ENCODE results near the gene GRM8. TPM values are rescaled to one million over a fixed set of nuclear protein-coding genes. Genes with fewer than 3 reads are reported as not detected.

The GRM8 gene
- total RNA-seq, 1 experiment from 2014 or later, result 1.8 TPM

DNA sequence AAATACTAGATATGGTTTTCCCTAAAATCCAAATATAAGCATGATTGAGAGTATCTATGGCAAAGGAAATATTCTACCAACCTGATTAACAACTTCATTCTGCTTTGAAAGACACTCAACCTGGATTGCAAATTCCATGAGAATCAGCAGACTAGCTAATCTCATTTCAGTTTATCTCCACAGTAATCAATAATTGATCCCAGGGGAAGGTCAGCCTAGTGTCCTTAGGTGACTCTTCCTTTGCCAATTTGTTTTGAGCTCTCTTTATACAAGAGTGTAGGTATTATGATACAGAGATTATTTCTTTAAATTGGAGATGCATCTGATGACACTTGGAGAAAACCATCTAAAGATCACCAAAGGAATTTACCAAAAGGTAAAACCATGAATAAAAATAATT lies 100.3 kb downstream of the GRM8 start:
- Histone ChIP-seq H3K4me1 (ENCODE audit: insufficient read depth, low read length) (no peaks in the 10 kb centered on the region), H2AFZ (ENCODE audit: low read length) (no peak overlapping the region), H3K23ac (ENCODE audit: insufficient read length, low read depth, low read length) (no peak overlapping the region), H3T11ph (ENCODE audit: low read length) (no peak overlapping the region), H4K91ac (ENCODE audit: insufficient read length, low read depth, low read length) (no peak overlapping the region), H3K4me2 (ENCODE audit: insufficient read depth, insufficient read length, low read length) (no peak overlapping the region), H2AK5ac (ENCODE audit: insufficient read length, low read length) (no peak overlapping the region), H4K20me1 (ENCODE audit: control insufficient read depth, insufficient read depth, insufficient read length) (no peaks in the 10 kb centered on the region), H2BK15ac (ENCODE audit: low read depth, low read length) (no peak overlapping the region), H2BK120ac (ENCODE audit: low read depth, low read length, poor library complexity, severe bottlenecking) (no peak overlapping the region), H3K18ac (ENCODE audit: insufficient read length, low read depth, low read length) (no peak overlapping the region), H3K4ac (ENCODE audit: low read depth, low read length) (no peak overlapping the region), H3K9me3 (ENCODE audit: control insufficient read depth, low read depth, low read length) (no peaks in the 10 kb centered on the region), H3K27me3 (ENCODE audit: insufficient read depth, low read length) (no peaks in the 10 kb centered on the region), H3K27ac (ENCODE audit: insufficient read length, low read depth, low read length) (no peak overlapping the region), H4K5ac (ENCODE audit: insufficient read length, low read depth, low read length) (no peak overlapping the region), H3K9ac (ENCODE audit: extremely low read depth, insufficient read length, low read length) (no peak overlapping the region), H2BK12ac (ENCODE audit: insufficient read length, low read depth, low read length) (no peak overlapping the region), H3K56ac (ENCODE audit: insufficient read length, low read depth, low read length) (no peak overlapping the region), H2BK20ac (ENCODE audit: low read depth, low read length, poor library complexity, severe bottlenecking) (no peak overlapping the region), H3K14ac (ENCODE audit: insufficient read depth, low read length) (no peak overlapping the region), H3K23me2 (ENCODE audit: insufficient read length, low read depth, low read length, poor library complexity, severe bottlenecking) (no peaks in the 10 kb centered on the region), H4K8ac (replicated peaks; ENCODE audit: insufficient read length, low read depth, low read length) (no peak overlapping the region), H2BK5ac (ENCODE audit: insufficient read length, low read length) (no peak overlapping the region), H3K79me2 (ENCODE audit: insufficient read depth, low read length) (no peaks in the 10 kb centered on the region), H3K79me1 (ENCODE audit: insufficient read depth, low read depth, low read length, poor library complexity, severe bottlenecking) (no peaks in the 10 kb centered on the region)
- Mint-ChIP-seq H3K4me1 (peaks cover 4 to 5% of the 10 kb centered on the region in 2 experiments; a peak in 3 of 4 replicates), H3K4me3 (no peak overlapping the region), H3K36me3 (ENCODE audit: insufficient read depth in 1 of 3, low read depth in 3 of 3) (no peaks in the 10 kb centered on the region), H3K9me3 (no peaks in the 10 kb centered on the region), H3K27ac (no peak overlapping the region), H3K27me3 (ENCODE audit: low read depth) (peaks cover 13% of the 10 kb centered on the region)
- TF ChIP-seq, protein P1, sequence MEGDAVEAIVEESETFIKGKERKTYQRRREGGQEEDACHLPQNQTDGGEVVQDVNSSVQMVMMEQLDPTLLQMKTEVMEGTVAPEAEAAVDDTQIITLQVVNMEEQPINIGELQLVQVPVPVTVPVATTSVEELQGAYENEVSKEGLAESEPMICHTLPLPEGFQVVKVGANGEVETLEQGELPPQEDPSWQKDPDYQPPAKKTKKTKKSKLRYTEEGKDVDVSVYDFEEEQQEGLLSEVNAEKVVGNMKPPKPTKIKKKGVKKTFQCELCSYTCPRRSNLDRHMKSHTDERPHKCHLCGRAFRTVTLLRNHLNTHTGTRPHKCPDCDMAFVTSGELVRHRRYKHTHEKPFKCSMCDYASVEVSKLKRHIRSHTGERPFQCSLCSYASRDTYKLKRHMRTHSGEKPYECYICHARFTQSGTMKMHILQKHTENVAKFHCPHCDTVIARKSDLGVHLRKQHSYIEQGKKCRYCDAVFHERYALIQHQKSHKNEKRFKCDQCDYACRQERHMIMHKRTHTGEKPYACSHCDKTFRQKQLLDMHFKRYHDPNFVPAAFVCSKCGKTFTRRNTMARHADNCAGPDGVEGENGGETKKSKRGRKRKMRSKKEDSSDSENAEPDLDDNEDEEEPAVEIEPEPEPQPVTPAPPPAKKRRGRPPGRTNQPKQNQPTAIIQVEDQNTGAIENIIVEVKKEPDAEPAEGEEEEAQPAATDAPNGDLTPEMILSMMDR (conservative IDR thresholded peaks at IDR 0.05), result no peak
- DNase-seq, result no peak

All from H9 (cell line).